ENCODE measurements around the gene AGO4.

- no peak for TF ChIP-seq CTCF (IDR thresholded peaks at IDR 0.05)
- TF ChIP-seq, protein P1, sequence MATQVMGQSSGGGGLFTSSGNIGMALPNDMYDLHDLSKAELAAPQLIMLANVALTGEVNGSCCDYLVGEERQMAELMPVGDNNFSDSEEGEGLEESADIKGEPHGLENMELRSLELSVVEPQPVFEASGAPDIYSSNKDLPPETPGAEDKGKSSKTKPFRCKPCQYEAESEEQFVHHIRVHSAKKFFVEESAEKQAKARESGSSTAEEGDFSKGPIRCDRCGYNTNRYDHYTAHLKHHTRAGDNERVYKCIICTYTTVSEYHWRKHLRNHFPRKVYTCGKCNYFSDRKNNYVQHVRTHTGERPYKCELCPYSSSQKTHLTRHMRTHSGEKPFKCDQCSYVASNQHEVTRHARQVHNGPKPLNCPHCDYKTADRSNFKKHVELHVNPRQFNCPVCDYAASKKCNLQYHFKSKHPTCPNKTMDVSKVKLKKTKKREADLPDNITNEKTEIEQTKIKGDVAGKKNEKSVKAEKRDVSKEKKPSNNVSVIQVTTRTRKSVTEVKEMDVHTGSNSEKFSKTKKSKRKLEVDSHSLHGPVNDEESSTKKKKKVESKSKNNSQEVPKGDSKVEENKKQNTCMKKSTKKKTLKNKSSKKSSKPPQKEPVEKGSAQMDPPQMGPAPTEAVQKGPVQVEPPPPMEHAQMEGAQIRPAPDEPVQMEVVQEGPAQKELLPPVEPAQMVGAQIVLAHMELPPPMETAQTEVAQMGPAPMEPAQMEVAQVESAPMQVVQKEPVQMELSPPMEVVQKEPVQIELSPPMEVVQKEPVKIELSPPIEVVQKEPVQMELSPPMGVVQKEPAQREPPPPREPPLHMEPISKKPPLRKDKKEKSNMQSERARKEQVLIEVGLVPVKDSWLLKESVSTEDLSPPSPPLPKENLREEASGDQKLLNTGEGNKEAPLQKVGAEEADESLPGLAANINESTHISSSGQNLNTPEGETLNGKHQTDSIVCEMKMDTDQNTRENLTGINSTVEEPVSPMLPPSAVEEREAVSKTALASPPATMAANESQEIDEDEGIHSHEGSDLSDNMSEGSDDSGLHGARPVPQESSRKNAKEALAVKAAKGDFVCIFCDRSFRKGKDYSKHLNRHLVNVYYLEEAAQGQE (IDR thresholded peaks at IDR 0.05; ENCODE audit: insufficient read depth in 1 of 2, low read depth in 2 of 2, low read length in 1 of 2): no peak
- TF ChIP-seq POLR2AphosphoS5 (IDR thresholded peaks at IDR 0.05; ENCODE audit: low read depth, low read length): no peak
- TF ChIP-seq TCF7L2 (IDR thresholded peaks at IDR 0.05; ENCODE audit: low read depth, low read length): no peak
- no peak for TF ChIP-seq SIN3A (IDR thresholded peaks at IDR 0.05; ENCODE audit: borderline replicate concordance, insufficient read depth, low read depth, low read length)
These were observed 40.2 kb downstream of the AGO4 start for GRCh38 chr1:35847935-35848565.

All from Panc1 (cell line).